GM10266 (cell line): ENCODE data around the gene MAP4K4.
A peak's percentile ranks its signal among the peaks of the same experiment; 100 is the strongest.

ENCODE experiments used
- DNase-seq: peaks from one replicate; pipeline ENCODE4 v3.0.0; 2012; ENCODE audit errors: extremely low spot score
- CTCF ChIP-seq: IDR thresholded peaks from 2 replicates; pipeline ENCODE4 v1.5.1; 2012; ENCODE audit warnings: mild to moderate bottlenecking, low read depth; ENCODE audit not compliant: control insufficient read depth, insufficient read depth; ENCODE audit errors: missing control alignments

Gene MAP4K4

DNA sequence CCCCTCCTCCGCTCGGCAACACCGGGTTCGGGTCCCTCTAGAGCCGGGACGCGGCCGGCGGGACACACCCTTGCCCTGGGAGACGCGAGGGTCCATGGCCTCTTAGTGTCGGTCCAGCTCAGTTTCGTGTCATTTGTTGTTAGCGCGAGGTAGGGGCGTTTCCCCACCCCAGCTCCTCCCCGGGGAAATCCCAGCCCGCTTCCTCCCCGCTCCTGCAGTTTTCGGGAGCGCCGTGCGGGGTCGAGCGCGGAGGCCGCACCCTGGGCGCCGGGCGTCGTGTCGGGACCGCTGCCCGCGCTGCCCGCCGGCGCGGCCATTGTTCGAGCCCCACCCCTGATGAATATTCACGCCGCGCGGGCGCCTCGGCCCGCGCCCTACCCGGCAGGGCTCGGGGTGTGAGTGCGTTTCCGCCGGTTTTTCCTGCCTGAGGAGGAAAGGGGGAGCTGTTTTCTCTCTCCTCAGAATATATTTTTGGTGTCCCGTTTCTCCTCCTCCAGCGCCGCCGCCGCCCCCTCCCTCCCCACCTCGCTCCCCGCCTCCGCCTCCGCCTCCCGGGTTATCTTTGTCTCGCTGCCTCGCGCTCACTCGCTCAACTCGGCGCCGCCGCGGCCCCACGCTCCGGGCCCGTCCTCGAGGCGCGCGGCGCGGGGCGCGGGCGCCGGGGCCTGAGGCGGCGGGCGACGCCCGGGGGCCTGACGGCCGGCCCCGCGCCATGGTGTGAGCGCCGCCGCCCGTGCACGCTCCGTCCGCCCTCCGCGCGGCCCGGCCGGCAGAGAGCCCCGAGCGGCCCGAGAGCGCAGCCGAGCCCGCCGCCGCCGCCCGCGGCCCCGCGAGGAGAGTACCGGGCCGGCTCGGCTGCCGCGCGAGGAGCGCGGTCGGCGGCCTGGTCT, at the start of gene MAP4K4:
Gene MAP4K4 (plus strand): TSS at position 584 of the 890 bp plus-strand sequence. CDS start 374 bp downstream, outside the sequence.
- peak; percentile 66 for DNase-seq

DNA sequence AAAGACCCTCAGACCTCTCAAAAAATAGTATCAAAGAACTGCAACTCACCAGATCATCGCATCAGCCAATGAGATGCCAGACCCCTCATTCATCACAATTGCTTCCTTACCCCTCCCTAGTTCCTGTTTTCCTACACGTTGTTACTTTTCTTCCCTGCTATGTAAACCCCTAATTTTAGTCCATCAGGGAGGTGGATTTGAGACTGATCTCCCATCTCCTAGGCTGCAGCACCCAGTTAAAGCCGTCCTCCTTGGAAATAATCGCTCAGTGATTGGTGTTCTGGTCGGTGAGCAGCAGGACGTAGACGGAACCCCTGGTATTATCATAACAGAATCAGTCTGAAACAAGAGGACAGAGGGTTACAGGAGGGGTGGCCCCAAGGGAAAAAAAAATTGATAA, 44.0 kb upstream of the MAP4K4 start:
- TF ChIP-seq CTCF, result no peak

More for the DNA sequence above, at the start of gene MAP4K4:
- no peak for TF ChIP-seq CTCF

GRCh38 chr2:101655702-101656422, 41.6 kb upstream of the MAP4K4 start:
- TF ChIP-seq CTCF, result no peak

More for the DNA sequence above, 44.0 kb upstream of the MAP4K4 start:
- DNase-seq, result no peak

GRCh38 chr2:101657787-101658186, 39.7 kb upstream of the MAP4K4 start:
- DNase-seq, result no peak
- no peak for TF ChIP-seq CTCF

More at GRCh38 chr2:101655702-101656422, 41.6 kb upstream of the MAP4K4 start:
- DNase-seq, result no peak

- TF ChIP-seq CTCF, result no peak
- no peak for DNase-seq
These were observed 39.1 kb upstream of the MAP4K4 start for GRCh38 chr2:101658387-101658786.

DNA sequence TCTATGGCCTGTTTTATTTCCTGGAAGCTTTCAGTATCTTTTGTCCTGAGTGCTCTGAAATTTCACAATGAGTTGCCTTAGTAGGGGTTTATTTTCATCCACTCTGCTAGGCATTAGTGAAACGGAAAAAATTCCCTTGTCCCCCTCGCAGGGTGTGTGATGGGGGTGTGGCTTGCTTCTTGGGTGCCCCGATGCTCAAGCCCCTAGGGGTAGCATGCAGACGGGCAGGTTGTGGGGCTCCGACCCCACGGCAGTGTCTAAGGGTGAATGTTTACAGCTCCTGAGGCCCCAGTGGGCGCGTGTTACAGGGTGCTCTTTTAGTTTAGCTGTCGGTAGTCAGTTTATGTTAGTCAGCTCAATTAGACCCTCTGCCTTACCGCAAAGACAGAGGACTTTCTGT, 32.2 kb upstream of the MAP4K4 start:
- DNase-seq, result no peak
- no peak for TF ChIP-seq CTCF
